ENCODE measurements around the gene ZFAND3.

DNA sequence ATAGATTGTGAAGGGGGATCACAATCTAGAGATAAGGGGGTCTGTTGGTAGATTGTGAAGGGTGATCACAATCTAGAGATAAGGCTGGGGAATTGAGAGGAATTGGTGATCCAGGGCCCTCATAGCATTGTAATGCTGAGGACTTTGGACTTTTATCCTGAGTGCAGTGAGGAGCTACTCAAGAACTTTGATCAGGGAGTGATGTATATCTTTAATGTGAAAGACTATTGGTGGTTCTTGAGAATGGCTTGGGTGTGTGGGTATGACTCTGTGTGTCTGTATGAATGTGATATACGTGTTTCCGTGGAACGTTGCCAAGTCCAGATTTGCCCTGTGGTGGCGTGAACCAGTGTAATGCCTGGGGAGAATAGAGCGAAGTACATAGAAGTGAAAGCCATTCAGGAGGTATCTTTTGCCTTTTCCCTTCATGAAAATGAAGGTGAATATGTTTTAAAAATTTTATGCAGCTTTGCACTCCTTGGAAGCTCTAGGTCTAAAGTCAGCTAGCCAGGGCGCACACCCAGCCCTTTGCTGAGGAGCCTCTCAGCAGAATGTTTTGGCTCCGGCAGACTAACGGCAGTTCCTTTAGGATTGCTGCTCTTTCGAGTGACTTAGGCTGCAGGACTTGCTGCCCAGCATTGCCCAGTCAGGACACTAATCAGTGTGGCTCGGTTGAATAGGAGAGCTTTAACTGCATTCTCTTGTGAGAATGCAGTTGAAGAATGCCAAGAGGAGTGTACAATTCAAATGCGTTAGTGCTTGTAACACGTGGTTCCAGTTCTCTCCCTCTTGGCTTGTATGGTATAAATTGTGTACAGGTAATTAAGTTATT, 3.5 kb downstream of the ZFAND3 start:
- TF ChIP-seq CTCF (IDR thresholded peaks at IDR 0.05) (no peak), EP300 (IDR thresholded peaks at IDR 0.05) (no peak), POLR2A (IDR thresholded peaks at IDR 0.05) (no peak), POLR2AphosphoS5 (IDR thresholded peaks at IDR 0.05) (no peak)
